Activated CD4-positive, alpha-beta T cell treated with anti-CD3 and anti-CD28 coated beads, Interleukin-2, amount 50 U/mL, for 1 hour (primary cell): Measurements from ENCODE around the gene METTL24.
"Not testable (repeated sequence)": the region's sequence is repeated elsewhere in the genome, so short reads cannot be mapped to it uniquely, and the experiment has no call there.

Source experiments
- DNase-seq: peaks from one replicate; pipeline ENCODE4 v3.0.0-alpha.2; 2020

The METTL24 gene

DNA sequence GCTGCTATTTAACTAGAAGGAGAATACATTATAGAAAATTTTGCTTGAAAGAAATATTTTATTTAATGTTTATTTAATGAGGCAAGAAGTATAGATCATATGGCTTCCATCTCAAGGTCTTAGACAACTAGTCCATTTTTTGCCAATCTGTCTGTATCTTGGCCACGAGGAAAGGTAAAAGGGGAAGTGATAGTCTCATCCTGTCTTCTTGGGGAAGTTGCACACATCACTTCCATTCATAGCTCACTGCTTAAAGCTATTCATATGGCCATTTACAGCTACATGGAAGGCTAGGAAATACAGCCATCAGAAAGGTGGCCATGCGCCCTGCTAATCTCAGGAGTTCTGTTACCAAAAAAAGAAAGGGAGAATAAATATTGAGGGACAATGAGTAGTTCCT, 50.8 kb downstream of the METTL24 start:
- no peak for DNase-seq

DNA sequence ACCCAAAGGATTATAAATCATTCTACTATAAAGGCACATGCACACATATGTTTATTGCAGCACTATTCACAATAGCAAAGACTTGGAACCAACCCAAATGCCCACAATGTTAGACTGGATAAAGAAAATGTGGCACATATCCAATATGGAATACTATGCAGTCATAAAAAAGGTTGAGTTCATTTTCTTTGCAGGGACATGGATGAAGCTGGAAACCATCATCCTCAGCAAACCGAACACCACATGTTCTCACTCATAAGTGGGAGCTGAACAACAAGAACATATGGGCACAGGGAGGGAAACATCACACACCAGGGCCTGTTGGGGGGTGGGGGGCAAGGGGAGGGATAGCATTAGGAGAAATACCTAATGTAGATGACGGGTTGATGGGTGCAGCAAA, 52.3 kb downstream of the METTL24 start:
- DNase-seq: not testable (repeated sequence)

DNA sequence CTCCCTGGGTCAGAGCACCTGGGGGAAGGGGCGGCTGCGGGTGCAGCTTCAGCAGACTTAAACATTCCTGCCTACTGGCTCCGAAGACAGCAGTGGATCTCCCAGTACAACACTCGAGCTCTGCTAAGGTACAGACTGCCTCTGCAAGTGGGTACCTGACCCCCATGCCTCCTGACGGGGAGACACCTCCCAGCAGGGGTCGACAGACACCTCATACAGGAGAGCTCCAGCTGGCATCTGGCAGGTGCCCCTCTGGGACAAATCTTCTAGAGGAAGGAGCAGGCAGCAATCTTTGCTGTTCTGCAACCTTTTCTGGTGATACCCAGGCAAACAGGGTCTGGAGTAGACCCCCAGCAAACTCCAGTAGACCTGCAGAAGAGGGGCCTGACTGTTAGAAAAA, 54.5 kb downstream of the METTL24 start:
- DNase-seq: not testable (repeated sequence)

DNA sequence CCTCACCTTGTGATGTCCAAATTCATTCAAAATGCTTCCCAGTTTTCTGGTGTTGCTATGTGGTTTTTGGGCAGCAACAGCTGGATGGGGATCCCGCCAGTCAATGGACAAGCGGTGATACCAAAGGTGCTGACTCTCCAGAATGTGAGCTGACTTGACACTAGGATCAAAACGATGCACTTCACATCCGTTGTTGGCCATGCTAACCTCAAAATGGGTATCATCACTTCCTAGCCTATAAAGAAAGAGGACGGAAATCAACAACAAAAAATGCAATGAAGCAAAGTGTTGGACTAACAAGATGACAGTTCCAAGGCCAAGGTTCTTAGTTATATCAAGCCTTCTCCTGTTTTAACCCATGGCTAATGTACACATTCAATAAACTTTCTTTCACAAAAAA, 59.2 kb downstream of the METTL24 start:
- no peak for DNase-seq

DNA sequence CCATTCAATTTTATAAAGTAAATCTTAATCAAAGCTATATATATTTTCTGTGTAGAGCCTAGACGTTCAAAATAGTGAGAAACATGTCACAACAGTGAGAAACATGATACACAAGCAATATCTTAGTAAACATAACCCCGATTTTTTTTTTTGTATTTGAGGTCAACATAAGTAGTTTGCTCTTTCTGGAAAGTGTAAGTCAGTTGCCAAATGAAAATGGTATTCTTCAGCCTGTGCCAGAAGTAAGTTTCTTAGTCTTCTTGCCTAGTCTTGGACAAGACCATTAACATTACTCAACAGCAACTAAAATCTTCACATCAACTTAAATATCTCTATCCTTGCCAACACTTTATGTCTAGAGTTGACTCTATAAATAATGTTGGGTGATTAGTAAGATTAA, 59.7 kb downstream of the METTL24 start:
- DNase-seq: no peak

DNA sequence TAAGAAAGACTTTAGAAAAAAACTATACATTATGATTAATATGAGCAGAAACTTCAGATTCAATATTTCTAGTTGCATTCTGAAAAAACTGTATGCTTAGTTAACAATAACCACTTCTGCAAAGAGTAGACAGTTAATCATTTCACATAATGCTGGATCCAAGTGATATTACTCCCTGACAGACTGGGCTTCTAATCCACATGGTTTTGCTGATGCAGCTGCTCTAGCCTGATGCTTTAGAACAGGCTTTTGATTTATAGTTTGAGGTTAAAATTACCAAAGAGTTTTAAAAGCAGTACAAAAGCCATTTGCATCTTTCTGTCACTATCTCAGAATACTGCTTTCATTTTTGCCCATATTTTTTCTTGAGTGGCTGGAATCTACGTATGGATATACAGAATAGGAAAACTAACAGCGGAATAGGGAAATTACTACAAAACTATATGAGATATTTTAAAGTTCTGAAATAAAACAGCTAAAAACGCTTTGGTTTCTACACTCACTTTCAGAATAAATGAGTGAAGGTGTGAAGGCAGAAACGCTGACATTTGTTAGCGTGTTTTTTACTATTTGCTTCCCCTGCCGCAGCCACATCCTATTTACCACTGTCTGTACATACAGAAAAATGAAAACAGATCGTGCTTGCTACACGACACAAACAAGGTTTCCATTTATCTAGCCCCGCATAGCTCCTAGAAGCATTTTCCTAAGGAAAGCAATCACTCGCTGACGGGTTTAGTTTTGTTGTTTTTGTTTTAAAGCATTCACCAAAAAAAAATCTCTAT, 61.7 kb downstream of the METTL24 start:
- no peak for DNase-seq

DNA sequence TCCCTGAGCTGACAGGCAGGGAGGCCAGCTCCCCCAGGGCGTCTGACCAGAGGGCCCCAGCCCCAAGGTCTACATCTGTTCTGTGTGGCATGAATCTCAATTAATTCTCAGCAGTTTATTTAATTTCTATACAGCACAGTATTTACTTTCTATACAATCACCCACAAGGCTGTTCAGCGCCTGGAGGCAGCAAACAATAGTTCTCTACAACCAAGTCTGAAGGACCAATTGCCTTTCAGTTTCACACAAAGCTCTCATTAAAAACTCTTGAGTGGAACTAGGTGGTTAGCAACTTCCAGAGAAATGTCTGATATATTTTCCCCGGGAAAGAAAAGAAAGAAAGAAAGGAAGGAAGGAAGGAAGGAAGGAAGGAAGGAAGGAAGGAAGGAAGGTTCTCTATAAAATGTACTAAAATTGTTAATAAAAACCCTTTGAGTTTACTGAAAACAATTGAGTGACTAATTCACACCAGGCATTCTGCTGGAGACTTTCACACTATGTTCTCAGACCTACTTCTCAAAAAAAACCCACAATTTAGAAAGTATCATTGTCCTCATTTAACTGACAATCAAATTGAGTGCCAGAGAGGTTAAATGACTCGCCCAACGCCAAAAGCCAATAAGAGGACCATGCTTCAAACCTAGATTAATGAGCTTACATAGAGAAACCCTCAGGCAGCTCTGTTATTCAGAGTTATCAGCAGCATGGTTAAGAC, 62.5 kb downstream of the METTL24 start:
- DNase-seq: no peak

DNA sequence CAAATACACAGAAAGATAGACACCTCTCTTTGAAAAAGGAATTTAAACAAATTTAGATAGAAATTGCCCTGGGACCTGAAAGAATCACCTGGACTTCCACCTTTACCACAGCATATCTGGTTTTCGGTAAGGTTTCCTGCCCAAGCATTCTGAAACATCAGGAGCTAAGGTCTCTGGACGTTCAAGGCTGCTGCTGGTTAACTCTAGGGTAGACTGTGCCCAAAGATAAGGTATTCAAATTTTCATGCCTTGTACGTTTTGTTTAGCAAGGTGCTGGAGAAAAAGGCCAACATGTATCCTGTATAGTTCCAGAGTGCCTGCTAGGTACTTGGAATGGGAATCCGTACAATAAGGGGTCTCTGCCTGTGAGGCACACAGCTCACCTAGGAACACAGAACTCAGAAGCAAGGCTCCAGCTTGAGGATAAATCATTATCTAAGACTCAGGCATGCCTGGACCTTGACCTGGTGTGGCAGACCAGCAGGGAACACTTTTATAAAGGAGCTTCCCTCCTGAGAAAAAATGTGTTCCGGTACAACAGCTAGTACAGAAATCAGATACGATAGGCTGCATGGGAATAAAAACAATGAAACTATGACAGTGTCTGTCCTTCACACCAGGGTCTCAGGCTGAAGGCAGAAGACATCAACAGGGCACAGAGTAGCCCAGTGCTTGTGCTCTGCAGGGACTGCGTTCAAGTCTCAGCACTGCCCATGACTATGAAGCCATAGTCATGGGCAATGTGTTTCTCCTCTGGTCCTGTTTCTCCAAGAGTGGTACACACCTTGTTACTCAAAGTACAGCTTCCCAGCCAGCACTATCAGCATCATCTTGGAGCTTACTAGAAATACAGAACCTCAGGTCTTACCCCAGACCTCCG, 70.4 kb downstream of the METTL24 start:
- DNase-seq: no peak

DNA sequence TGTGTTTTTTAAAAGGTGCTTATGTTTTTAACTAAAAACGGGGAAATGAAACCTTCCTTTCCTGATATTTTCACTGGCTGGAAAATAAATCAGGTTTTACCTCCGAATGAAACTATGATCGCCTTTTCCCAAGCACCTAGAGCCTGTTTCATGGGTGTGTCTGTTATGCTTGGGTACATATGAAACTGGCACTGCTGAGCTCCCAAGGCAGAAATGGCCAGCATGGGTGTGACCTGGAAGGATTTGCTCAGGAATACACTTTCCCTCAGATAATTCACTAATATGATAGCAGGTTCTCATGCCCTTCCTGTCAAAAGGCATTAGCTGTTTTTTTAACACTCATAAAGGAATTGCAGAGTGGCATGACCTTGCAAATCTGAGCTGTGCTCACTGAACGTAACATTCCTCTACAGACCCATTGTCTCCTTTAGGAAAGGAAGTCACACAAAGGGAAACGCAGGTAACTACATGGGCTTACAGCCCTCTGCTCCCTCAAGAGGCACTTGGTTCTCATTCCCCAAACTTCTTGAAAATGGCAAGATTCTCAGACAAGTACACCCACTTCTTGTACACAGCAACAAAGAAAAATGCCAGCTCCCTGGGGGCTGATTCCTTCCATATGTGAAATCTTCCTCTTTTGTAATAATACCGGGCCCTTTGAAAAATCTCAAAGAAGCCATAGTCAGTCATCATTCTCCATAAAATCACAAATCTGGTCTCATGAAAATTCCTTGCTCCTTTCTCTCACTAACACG, 72.7 kb downstream of the METTL24 start:
- DNase-seq: no peak

DNA sequence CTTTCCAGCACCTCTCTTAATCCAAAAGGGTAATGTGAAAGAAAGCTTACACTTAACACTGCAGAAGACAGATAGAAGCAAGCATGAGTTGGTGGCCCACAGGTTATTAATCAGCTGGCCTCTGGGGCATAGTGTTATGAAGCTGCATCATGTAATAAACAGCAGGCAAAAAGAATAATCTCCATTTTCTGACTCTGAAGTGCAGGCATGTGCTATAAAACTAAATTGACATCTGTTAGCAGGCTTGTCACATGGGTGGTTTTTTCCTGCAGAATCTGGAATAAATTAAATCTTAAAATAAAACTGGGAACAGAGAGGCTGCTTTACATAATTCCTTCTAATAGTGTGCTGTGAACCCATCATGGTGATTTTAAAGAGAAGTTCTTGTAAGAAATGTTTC, 73.3 kb downstream of the METTL24 start:
- no peak for DNase-seq

DNA sequence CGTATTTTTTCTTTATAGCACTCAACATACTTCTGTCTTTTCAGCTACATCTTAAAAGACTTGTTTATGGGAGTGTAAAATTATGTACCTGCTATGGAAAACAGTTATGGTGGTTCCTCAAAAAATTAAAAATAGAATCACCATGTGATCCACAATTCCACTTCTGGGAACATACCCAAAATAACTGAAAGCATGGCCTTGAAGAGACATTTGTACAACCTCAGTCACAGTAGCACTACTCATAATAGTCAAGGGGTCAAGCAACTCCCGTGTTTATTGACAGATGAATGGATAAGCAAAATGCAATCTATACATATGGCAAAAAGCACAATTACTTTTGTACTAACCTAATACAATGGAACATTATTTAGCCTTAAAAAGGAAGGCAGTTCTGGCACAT, 74.5 kb downstream of the METTL24 start:
- no peak for DNase-seq

DNA sequence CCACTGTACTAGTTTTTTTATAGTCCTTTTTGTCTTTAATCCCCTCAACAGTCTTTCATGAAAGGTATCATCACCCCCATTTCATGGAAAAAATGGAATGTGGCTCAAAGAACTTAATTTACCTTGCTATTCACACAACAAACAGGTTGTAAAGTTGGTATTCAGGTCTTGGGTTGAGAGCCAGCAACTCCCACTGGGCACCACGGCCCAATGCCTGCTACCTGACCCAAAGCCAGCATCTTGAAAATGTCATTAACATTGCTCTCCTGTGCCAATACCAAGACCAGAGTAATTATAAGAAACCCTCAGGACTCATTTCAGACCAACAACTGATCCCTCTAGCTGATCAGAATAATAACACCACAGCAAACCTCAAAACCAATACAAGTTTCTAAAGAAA, 75.7 kb downstream of the METTL24 start:
- no peak for DNase-seq

DNA sequence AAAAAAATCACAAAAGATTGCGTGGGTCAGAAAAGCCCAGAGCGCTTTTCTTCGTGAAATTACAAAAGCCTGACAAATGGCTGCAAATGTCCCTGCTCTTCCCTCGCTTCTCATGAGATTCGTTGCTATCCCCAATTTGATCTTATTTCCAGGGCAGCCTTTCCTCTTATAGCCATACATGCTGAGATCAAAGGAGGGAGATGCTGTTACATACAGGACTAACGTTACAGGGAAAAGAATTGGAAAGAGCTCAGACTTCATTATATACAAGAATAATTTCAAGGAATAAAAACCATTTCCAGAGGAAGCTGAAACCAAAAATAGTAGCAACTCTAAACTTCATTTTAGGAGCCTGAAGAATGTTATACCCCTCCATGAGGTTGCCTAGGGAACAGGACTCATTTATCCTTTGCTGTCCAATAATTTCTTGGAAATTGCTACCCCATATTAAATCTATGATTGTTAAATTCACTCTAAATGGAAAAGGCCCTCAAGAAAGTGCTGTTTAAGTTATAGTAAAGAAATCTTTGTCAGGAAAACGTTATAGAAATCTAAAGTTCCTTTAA, 81.0 kb downstream of the METTL24 start:
- DNase-seq: no peak

DNA sequence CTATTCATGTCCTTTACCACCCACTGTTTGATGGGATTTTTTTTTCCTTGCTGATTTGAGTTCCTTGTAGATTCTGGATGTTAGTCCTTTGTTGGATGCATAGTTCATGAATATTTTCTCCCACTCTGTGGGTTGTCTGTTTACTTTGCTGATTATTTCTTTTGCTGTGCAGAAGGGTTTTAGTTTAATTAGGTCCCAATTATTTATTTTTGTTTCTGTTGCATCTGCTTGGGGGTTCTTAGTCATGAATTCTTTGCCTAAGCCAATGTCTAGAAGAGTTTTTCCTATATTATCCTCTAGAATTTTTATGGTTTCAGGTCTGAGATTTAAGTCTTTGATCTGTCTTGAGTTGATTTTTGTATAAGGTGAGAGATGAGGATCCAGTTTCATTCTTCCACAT, 85.4 kb downstream of the METTL24 start:
- DNase-seq: not testable (repeated sequence)

DNA sequence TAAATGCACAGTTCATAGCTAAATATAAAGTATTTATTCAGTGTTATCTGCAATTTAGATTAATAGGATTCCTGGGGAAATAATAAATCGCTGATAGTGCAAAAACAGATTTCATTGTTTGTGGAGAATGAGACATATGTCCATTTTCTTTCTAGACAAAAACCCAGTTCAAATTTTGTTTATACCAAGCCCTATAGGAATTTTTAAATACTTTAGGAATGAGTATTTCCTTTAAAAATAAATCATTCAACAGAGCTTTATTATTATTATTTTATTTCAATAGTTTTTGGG, 86.5 kb downstream of the METTL24 start:
- no peak for DNase-seq

DNA sequence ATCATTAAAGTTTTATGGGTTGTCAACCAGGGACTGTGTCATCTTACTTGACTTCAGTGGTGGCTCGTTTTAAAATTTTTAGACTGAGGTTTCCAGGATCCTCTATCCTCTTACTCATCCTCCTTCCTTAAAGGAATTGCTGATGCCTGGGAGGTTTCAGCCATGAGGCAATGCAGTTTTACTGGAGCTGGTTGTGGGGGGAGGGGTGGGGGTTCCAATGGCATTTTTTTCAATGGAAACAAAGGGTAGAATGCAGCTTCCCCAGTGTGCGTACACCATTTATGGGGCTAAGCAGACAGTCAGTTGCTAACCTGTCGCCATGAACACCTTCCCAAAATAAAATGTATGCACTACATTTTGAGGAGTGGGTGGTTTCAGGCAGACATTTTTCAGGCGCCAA, 88.0 kb downstream of the METTL24 start:
- no peak for DNase-seq

DNA sequence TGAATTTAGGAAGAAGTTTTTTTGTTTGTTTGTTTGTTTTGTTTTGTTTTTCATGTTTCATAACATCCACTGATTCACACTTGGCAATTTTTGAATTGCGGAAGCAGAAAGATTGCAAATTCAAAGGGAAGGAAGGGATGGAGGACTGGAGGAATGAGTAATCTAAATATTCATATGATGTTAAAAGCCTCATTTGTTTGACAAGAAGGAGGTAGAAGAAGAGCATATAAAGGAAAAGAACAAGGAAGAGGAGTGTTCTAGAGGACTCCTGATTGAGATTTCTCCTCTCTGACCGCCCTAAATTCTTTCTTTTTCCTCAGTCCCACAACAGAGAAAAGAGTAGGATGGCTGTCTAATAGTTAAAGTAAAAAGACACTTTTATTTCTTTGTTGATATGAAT, 88.5 kb downstream of the METTL24 start:
- no peak for DNase-seq

DNA sequence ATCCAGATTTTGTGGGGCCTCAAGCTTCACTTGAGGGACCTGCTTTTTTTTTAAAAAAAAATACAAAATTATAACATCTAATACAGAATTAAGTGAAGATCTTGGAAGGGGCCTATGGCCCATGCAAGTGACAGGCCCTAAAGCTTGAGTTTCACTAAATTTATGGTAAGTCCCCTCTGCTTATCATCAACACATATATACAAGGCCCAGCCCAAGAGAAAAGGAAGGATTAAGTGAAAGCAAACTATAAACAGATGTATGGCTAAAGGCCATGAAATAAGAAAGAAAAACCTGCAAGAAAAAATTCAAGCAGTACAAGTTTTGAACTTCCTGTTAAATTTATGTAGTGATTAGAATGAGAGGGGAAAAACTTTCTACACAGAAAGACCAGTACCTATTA, 91.2 kb downstream of the METTL24 start:
- no peak for DNase-seq

DNA sequence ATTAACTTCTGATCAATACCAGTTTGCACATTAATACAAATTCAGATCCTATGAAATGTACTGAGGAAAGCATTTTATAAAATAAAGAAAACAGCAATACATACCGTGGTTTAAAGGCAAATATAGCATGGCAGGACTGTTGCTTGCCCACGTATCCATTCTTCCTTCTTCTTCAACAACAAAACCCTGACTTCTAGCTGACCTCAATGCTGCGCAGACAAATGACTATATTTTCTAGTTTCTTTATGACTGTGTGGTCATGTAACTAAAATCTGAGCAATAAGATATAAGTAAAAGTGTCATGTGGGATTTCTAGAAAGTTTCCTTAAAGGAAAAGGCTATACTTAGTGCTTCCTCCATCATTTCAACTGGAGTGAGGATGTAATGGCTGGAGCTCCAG, 92.9 kb downstream of the METTL24 start:
- no peak for DNase-seq

DNA sequence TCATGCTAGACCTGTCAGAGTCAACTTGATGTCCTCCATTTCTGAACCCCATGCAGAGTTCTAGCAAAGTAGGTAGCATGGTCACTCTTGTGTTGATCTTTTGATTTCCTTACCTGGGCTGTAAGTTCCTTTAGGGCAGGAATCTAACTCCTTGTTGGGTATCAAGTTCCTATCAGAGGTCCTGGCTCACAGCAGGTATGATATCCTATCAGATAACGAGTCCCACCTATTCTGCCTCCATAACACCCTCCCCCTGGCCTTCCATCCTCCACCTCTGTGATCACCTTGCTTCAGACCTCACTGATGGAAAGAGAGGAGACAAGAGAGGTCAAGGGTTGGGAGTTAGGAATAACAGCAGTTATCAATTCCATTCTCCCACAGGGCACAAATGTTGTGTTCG, 101.8 kb downstream of the METTL24 start:
- DNase-seq: no peak

DNA sequence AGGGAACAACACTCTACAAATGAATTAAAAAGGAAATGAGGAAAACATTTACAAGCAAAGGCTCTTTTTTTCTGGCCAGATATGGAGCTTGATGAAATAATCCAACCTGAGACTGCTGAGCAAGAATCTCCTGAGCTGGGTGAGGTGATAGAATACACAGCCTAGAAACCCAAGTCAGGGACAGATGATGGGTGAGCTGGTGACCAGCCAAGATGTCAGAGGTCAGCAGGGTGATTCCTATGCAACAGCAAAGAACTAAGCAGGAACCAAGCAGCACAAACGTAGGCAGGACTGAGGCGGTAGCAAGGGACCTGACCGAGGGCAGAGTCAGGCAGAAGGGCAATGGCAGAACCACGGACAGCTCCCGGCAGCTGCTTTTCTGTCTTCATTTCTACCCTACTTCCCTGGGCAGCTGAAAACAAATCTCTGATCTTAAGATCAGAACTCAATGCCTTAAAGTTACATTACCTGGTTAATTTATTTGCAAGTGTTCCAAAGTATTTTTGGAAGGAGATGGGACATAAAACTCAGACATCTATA, 102.9 kb downstream of the METTL24 start:
- DNase-seq: no peak

DNA sequence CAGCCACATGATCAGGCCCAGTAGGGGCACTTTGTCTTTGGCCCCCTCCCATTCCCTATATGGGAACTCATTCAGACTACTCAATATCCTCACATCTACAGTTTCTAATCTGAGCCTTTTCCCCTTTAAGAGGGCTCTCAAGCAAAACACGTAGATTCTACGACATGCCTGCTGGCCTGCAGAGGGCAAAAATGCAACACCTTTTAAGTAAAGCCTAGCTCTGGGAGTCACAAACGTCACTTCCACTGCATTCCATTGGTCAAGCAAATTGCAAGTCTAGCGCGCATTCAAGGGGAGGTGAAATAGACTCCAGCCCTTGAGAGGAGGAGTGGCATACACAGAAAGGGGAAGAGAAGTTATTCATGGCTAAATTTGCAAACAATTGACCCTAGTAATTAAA, 107.3 kb downstream of the METTL24 start:
- no peak for DNase-seq

DNA sequence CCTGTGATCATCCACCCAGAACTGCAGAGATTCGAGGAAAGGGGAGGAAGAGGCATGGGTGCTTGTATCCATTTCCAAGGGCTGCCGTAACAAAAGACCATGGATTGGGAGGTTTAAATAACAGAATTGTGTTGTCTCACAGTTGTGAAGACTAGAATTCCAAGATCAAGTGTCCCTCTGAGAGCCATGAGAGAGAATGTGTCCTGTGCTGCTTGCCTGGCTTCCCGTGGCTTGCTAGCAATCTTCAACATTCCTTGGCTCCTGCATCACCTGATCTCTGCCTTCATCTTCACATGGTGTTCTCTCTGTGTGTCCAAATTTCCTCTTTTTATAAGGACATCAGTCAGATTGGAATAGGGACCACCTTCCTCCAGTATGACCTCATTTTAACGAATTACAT, 108.1 kb downstream of the METTL24 start:
- no peak for DNase-seq
